Liver (tissue), 9 donors: ENCODE measurements around the gene SMAD6. TPM values are rescaled to one million over a fixed set of nuclear protein-coding genes. Genes with fewer than 3 reads are reported as not detected.

Experiments
- DNase-seq: peaks from one replicate; pipeline ENCODE4 v3.0.0-alpha.2; 2017; ENCODE audit warnings: low spot score
- H3K27ac ChIP-seq, 2 donors: one replicate each; pipeline ENCODE4 v1.7.0; 2013; ENCODE audit warnings: inconsistent platforms in 2 of 2, low read length in 2 of 2, control low read depth in 1 of 2, low read depth in 1 of 2, mild to moderate bottlenecking in 1 of 2
- H3K27me3 ChIP-seq, 4 donors: one replicate each; pipeline versions ENCODE4 v1.6.1 to v1.7.0; 2013; ENCODE audit warnings: low read length in 3 of 4, inconsistent platforms in 1 of 4, mild to moderate bottlenecking in 1 of 4, moderate library complexity in 1 of 4; ENCODE audit not compliant: control insufficient read depth in 4 of 4, insufficient read depth in 4 of 4
- H3K36me3 ChIP-seq, 4 donors: one replicate each; pipeline versions ENCODE4 v1.6.1 to v1.7.0; 2013; ENCODE audit warnings: low read length in 3 of 4, mild to moderate bottlenecking in 3 of 4, low read depth in 1 of 4, moderate library complexity in 1 of 4; ENCODE audit not compliant: control insufficient read depth in 4 of 4, insufficient read depth in 3 of 4
- H3K4me1 ChIP-seq, 4 donors: one replicate each; pipeline versions ENCODE4 v1.6.1 to v1.7.0; 2013; ENCODE audit warnings: low read length in 3 of 4, mild to moderate bottlenecking in 3 of 4, moderate library complexity in 1 of 4; ENCODE audit not compliant: control insufficient read depth in 4 of 4, insufficient read depth in 4 of 4
- H3K4me3 ChIP-seq, 3 donors: one replicate each; pipeline versions ENCODE4 v1.6.1 to v1.7.0; 2013; ENCODE audit warnings: low read length in 3 of 3, control low read depth in 1 of 3, low read depth in 1 of 3, mild to moderate bottlenecking in 1 of 3
- H3K9ac ChIP-seq, 2 donors: one replicate each; pipeline ENCODE4 v1.7.0; 2013; ENCODE audit warnings: low read length in 2 of 2, mild to moderate bottlenecking in 2 of 2, moderate library complexity in 2 of 2, control low read depth in 1 of 2, low read depth in 1 of 2
- H3K9me3 ChIP-seq, 4 donors: one replicate each; pipeline versions ENCODE4 v1.6.1 to v1.7.0; 2013; ENCODE audit warnings: low read length in 3 of 4; ENCODE audit not compliant: control insufficient read depth in 4 of 4
- CTCF ChIP-seq: fragments of 150-350 bp; IDR thresholded peaks from 2 replicates; pipeline ENCODE4 v1.5.1; 2017; ENCODE audit warnings: improper control_type of control experiment, low read depth, low read length; ENCODE audit not compliant: missing input control
- EGR1 ChIP-seq, 2 donors: IDR thresholded peaks; 2 replicates each; pipeline ENCODE4 v1.6.1; 2016 to 2018; ENCODE audit warnings: antibody characterized with exemption in 2 of 2, low read depth in 2 of 2
- FOXA1 ChIP-seq: IDR thresholded peaks from 2 replicates; pipeline ENCODE4 v1.6.1; 2016; ENCODE audit warnings: antibody characterized with exemption
- FOXA2 ChIP-seq: IDR thresholded peaks from 2 replicates; pipeline ENCODE4 v1.6.1; 2016; ENCODE audit warnings: antibody characterized with exemption
- GABPA ChIP-seq, 2 donors: IDR thresholded peaks in 1 of 2; conservative IDR thresholded peaks in 1 of 2; 2 replicates each; pipeline ENCODE4 v1.6.1; 2016; ENCODE audit warnings: antibody characterized with exemption in 2 of 2, mild to moderate bottlenecking in 1 of 2, moderate library complexity in 1 of 2
- MAX ChIP-seq: IDR thresholded peaks from 2 replicates; pipeline ENCODE4 v1.6.1; 2016; ENCODE audit warnings: antibody characterized with exemption
- RAD21 ChIP-seq, 2 donors: IDR thresholded peaks; 2 replicates each; pipeline ENCODE4 v1.6.1; 2016; ENCODE audit warnings: antibody characterized with exemption in 2 of 2, mild to moderate bottlenecking in 2 of 2
- REST ChIP-seq: IDR thresholded peaks from 2 replicates; pipeline ENCODE4 v1.6.1; 2016; ENCODE audit warnings: antibody characterized with exemption, mild to moderate bottlenecking
- RXRA ChIP-seq, 2 donors: IDR thresholded peaks; 2 replicates each; pipeline ENCODE4 v1.6.1; 2017 to 2018; ENCODE audit warnings: antibody characterized with exemption in 2 of 2, mild to moderate bottlenecking in 1 of 2
- SP1 ChIP-seq: IDR thresholded peaks from 2 replicates; pipeline ENCODE4 v1.6.1; 2018; ENCODE audit warnings: antibody characterized with exemption, mild to moderate bottlenecking
- TAF1 ChIP-seq: conservative IDR thresholded peaks from 2 replicates; pipeline ENCODE4 v1.6.1; 2016; ENCODE audit warnings: antibody characterized with exemption, mild to moderate bottlenecking
- WGBS: extraction: QIAGEN DNeasy Blood & Tissue Kit; methylation state at CpG from one replicate; pipeline ENCODE4 v1.1.7; 2013; 5-methylcytosine and 5-hydroxymethylcytosine counted together
- polyA plus RNA-seq, 2 donors: library from polyadenylated mRNA; stranded (reverse) in 1 of 2; unstranded in 1 of 2; fragments of 200-250 nt in 1 of 2; fragments of >200 nt in 1 of 2; fragmentation: Nextera tagmentation in 1 of 2; extraction: Ambion mirVana in 1 of 2; gene quantifications; one replicate each; pipeline versions ENCODE4 v1.2.1 to v1.2.3, GENCODE V29; 2013 to 2015
- total RNA-seq, 2 donors: library from RNA; depleted of rRNA; stranded (reverse); fragments of >200 nt; gene quantifications; one replicate each; pipeline ENCODE4 v1.2.3, GENCODE V29; 2014
- donor health status: healthy.
- donor health status: healthy.
- donor health status: healthy.
- donor health status: healthy.
- donor health status: healthy.

Gene SMAD6
- total and polyA plus RNA-seq, 4 donors: 1.2 to 15.1 (median 11.0) TPM

GRCh38 chr15:66774001-66774814 lies 72.2 kb downstream of the SMAD6 start:
- Histone ChIP-seq H3K9ac (no peak overlapping the region), H3K27ac (peak overlapping the region; percentile 2 to 8), H3K36me3 (no peaks in the 10 kb centered on the region), H3K27me3 (no peaks in the 10 kb centered on the region), H3K4me3 (no peak overlapping the region), H3K4me1 (peaks cover 12 to 50% (median 41%) of the 10 kb centered on the region in 4 donors), H3K9me3 (no peaks in the 10 kb centered on the region)
- TF ChIP-seq CTCF: peak; percentile 94
- TF ChIP-seq EGR1 (IDR thresholded peaks at IDR 0.05; ENCODE audit: low read depth in 2 of 2): no peak
- TF ChIP-seq GABPA (IDR thresholded peaks at IDR 0.05 in 1 of 2, conservative IDR thresholded peaks at IDR 0.05 in 1 of 2): no peak
- TF ChIP-seq RXRA (IDR thresholded peaks at IDR 0.05): peak in 1 of 2 donors; percentile 48
- peak; percentile 94 to 96 for TF ChIP-seq RAD21 (IDR thresholded peaks at IDR 0.05)
- DNase-seq: peak; percentile 80
- 56% methylated on average over 19 of the region's 19 CpGs for WGBS

- H3K36me3 ChIP-seq: no peaks in the 10 kb centered on the region
- no peak overlapping the region for H3K27ac ChIP-seq
- 80% methylated on average over 18 of the region's 18 CpGs for WGBS
- no peaks in the 10 kb centered on the region for H3K27me3 ChIP-seq
- no peak overlapping the region for H3K9ac ChIP-seq
- H3K9me3 ChIP-seq: no peaks in the 10 kb centered on the region
- H3K4me3 ChIP-seq: no peak overlapping the region
- peaks cover 11 to 57% (median 47%) of the 10 kb centered on the region in 4 donors for H3K4me1 ChIP-seq
- DNase-seq: no peak
- TF ChIP-seq MAX (no peak), FOXA2 (no peak), REST (no peak), RAD21 (IDR thresholded peaks at IDR 0.05) (no peak), GABPA (IDR thresholded peaks at IDR 0.05 in 1 of 2, conservative IDR thresholded peaks at IDR 0.05 in 1 of 2) (no peak), SP1 (no peak), TAF1 (no peak), FOXA1 (no peak)
Measured at GRCh38 chr15:66775127-66776105, 73.4 kb downstream of the SMAD6 start.
